GM19324 (cell line): ENCODE data around the gene STEAP1.

Experiments
- ATAC-seq: cut with Tn5 transposase; IDR thresholded peaks from one replicate; pipeline ENCODE4 v1.9.1; 2021; ENCODE audit warnings: mild to moderate bottlenecking, moderate library complexity; ENCODE audit not compliant: unreplicated experiment, low FRiP score

The STEAP1 gene

DNA sequence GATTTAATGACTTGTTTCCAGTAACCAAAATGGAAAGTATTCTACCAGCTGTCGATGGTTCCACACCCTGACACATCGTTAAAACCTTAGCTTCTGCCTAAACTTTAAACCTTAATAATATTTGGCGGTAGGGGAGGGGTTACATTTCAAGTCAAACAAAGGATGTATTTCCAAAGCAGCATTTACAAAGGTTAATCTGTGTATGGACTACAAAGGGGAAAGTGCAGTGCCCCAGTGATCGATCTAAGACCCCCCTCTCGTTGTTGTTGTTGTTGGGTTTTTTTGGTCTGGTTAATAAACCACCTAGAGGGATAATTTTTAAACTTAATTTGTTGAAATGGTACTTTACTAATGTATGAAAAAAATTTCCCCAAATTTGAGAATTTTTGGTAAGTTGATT, 56.2 kb downstream of the STEAP1 start:
- ATAC-seq, result no peak

DNA sequence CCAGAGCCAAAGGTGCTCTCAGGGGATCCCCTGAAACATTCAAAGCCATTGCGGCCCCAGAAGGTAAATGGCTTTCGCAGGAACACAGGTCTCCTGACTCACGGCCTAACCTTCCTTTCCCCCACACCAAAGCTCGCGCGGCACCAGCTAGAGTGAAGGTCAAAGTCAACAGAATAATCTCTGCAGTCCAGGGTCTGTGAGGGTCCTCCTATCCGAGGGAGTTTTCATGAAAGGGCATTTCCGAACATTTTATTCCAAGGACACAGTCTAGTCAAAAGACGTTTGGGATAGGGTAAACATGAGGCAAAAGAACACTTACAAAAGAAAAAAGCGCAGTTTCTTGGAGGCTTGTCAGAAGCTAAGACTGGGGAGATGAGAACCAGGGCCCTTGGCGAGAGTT, 56.7 kb downstream of the STEAP1 start:
- peak; percentile 5 for ATAC-seq

DNA sequence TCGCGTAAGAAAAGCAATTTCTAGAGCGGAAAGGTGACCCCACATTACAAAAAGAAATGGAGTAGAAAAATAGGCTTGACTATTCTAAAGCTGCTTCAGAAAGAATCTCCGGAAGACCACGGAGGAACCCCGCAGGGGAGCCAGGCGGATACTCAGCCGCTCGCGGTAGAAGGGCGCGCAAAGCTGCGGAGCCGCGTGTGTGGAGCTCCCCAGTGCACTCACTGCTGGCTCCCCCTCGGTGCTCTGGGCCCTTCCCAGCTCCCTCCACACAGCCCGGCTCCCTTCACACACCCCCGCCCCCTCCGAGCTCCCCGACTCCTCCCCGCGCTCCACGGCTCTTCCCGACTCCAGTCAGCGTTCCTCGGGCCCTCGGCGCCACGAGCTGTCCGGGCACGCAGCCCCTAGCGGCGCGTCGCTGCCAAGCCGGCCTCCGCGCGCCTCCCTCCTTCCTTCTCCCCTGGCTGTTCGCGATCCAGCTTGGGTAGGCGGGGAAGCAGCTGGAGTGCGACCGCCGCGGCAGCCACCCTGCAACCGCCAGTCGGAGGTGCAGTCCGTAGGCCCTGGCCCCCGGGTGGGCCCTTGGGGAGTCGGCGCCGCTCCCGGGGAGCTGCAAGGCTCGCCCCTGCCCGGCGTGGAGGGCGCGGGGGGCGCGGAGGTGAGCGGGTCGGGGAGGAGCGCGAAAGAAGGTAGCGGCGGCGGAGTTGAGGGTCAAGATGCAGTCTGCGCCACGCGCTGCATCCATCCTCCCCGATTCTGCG, 57.3 kb downstream of the STEAP1 start, which contains the start of gene STEAP2:
Gene STEAP2, plus strand, starts transcription at position 350 of the 758 bp plus-strand sequence. CDS start 13,343 bp downstream, outside the sequence.
- ATAC-seq, result peak; percentile 92

DNA sequence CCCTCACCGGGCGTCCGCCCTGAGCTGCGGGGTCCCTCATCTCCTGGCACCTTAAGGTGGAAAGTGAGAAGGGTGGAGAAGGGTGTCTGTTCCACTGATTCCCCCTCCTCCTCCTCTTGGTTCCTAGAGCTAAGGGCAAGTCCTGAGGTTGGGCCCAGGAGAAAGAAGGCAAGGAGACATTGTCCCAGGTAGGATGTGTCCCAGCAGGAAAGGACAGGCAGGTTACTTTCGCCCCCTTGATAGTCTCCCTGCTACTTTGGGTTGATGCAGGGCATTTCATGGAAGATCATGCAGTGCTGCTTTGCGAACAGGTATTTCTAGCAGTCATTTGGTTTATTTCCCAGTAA, 57.9 kb downstream of the STEAP1 start:
- ATAC-seq, result no peak

DNA sequence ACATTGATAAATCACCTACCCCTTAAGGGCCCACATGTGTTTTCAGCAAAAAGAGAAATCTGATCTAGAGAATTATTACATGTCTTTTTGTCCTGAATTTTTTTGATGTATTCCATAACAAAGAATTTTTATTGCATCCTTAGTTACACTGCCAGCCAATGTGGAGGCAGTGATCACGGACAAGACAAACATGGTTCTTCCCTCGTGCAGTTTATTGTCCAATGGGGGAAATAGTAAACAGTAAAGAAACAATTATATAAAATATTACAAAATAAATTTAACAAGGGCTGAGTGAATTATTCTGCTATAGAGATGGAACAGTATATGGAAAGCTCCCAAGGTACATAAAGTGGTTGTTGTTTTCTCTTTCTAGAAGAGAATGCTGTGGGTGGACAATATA, 59.3 kb downstream of the STEAP1 start:
- no peak for ATAC-seq
